ENCODE measurements around the gene C17orf78. TPM values are rescaled to one million over a fixed set of nuclear protein-coding genes. Genes with fewer than 3 reads are reported as not detected.
"Not testable (repeated sequence)": the region's sequence is repeated elsewhere in the genome, so short reads cannot be mapped to it uniquely, and the experiment has no call there.

C17orf78 gene
- total RNA-seq, 1 donor from 2014 or later = not detected

GRCh38 chr17:37425268-37425667, 49.5 kb downstream of the C17orf78 start:
- DNase-seq (no peak), ATAC-seq (ENCODE audit: poor library complexity) (no peak)
- intact Hi-C loops (cut with DNase I) = no loop called here

- intact Hi-C loops (cut with DNase I) = no loop called here
- ATAC-seq (ENCODE audit: poor library complexity) = no peak
- DNase-seq = no peak
Measured at GRCh38 chr17:37429039-37429438, 53.3 kb downstream of the C17orf78 start.

GRCh38 chr17:37429453-37429852, 53.7 kb downstream of the C17orf78 start:
- DNase-seq (no peak), ATAC-seq (ENCODE audit: poor library complexity) (no peak)
- intact Hi-C loops (cut with DNase I) = no loop called here

- DNase-seq = no peak
- intact Hi-C loops (cut with DNase I) = no loop called here
- ATAC-seq (ENCODE audit: poor library complexity) = no peak
Measured at GRCh38 chr17:37430051-37430627, 54.4 kb downstream of the C17orf78 start.

- ATAC-seq (ENCODE audit: poor library complexity) = no peak
- no peak for DNase-seq
- intact Hi-C loops (cut with DNase I) = no loop called here
Measured at GRCh38 chr17:37432671-37433070, 56.9 kb downstream of the C17orf78 start.

GRCh38 chr17:37438141-37438540, 62.4 kb downstream of the C17orf78 start:
- intact Hi-C loops (cut with DNase I) = no loop called here
- DNase-seq (no peak), ATAC-seq (ENCODE audit: poor library complexity) (no peak)

GRCh38 chr17:37440424-37440823, 64.6 kb downstream of the C17orf78 start:
- intact Hi-C loops (cut with DNase I) = no loop called here
- DNase-seq = no peak
- ATAC-seq (ENCODE audit: poor library complexity) = no peak

- ATAC-seq (ENCODE audit: poor library complexity); intact Hi-C loops (cut with DNase I); DNase-seq: not testable (repeated sequence)
Measured at GRCh38 chr17:37441369-37442014, 65.7 kb downstream of the C17orf78 start.

Other genes starting within 250 kb of the C17orf78 start
- 15.4 TPM for gene ACACA, start 30.9 kb downstream of the C17orf78 start, total RNA-seq
- gene TADA2A, start 30.9 kb downstream of the C17orf78 start, total RNA-seq = 12.4 TPM
- gene DUSP14, start 113.9 kb downstream of the C17orf78 start, total RNA-seq = 19.6 TPM
- gene SYNRG, start 233.4 kb downstream of the C17orf78 start, total RNA-seq = 32.6 TPM

Data from Right ventricle myocardium superior (tissue), 1 donor.